ENCODE data around the gene ARID1B.

Gene ARID1B

DNA sequence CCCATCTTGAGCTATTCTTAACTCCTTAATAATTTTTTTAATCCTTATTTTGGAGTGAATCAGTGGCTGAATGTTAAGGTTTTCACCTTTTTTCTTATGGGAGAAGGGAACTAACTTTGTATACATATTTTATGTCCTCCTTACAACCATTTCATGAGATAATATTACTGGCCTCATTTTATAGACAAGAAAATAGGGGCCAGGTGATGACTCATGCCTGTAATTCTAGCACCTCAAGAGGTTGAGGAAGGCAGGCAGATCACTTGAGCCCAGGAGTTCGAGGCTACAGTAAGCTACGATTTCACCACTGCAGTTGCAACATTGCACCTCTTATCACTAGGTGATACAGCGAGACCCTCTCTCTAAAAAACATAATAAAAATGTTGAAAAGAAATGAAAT lies 417.5 kb downstream of the ARID1B start:
- DNase-seq (ENCODE audit: extremely low read depth in 1 of 2, low read depth in 1 of 2): no peak

- no peak for DNase-seq (ENCODE audit: extremely low read depth in 1 of 2, low read depth in 1 of 2)
These were observed 419.2 kb downstream of the ARID1B start for GRCh38 chr6:157196391-157196790.

DNA sequence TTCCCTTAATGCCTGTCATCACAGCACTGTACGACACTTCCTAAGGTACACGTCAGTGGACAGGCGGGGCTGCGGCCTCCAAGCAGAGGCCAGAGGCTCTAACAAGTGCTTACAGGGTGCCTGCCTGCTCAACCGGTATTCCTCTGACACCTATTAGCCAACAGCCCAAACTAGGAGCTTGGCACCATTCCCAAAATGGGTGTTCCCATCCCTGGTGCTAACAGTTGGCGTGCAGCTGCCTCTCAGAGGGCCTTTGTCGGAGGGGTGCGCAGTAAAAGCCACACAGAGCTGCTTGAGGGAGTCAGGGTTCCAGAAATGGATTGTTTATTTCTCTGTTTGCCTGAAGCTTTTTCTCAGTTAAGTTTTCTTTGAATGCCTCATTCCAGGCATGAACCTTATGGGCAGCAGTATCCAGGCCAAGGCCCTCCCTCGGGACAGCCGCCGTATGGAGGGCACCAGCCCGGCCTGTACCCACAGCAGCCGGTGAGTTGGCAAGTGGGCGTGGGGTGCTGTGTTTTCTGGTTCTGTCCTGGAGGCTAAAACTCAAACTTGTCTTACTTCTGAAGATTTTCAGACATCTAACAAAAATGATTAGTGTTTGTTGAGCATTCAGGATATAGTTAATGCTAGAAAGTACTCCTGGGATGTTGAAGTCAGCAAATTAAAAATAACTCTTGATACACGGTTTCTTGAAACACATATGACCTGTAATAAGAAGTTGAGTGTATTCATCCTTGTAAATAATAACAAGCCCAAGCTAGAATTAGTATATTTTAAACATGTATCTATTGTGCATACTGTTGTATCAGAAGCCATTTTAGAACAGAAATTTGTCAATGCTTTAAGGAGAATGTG lies 421.5 kb downstream of the ARID1B start:
- DNase-seq (ENCODE audit: extremely low read depth in 1 of 2, low read depth in 1 of 2): no peak

- DNase-seq (ENCODE audit: extremely low read depth in 1 of 2, low read depth in 1 of 2): no peak
These were observed 422.9 kb downstream of the ARID1B start for GRCh38 chr6:157200117-157200516.

DNA sequence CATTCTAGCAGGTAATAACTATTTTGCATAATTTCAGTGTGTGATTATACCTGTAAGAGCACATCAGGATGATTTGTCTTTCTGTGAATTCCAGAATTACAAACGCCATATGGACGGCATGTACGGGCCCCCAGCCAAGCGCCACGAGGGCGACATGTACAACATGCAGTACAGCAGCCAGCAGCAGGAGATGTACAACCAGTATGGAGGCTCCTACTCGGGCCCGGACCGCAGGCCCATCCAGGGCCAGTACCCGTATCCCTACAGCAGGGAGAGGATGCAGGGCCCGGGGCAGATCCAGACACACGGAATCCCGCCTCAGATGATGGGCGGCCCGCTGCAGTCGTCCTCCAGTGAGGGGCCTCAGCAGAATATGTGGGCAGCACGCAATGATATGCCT lies 423.4 kb downstream of the ARID1B start:
- no peak for DNase-seq (ENCODE audit: extremely low read depth in 1 of 2, low read depth in 1 of 2)

DNA sequence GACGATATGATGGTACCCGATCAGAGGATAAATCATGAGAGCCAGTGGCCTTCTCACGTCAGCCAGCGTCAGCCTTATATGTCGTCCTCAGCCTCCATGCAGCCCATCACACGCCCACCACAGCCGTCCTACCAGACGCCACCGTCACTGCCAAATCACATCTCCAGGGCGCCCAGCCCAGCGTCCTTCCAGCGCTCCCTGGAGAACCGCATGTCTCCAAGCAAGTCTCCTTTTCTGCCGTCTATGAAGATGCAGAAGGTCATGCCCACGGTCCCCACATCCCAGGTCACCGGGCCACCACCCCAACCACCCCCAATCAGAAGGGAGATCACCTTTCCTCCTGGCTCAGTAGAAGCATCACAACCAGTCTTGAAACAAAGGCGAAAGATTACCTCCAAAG lies 423.9 kb downstream of the ARID1B start:
- no peak for DNase-seq (ENCODE audit: extremely low read depth in 1 of 2, low read depth in 1 of 2)

- no peak for DNase-seq (ENCODE audit: extremely low read depth in 1 of 2, low read depth in 1 of 2)
These were observed 426.1 kb downstream of the ARID1B start for GRCh38 chr6:157203312-157203744.

DNA sequence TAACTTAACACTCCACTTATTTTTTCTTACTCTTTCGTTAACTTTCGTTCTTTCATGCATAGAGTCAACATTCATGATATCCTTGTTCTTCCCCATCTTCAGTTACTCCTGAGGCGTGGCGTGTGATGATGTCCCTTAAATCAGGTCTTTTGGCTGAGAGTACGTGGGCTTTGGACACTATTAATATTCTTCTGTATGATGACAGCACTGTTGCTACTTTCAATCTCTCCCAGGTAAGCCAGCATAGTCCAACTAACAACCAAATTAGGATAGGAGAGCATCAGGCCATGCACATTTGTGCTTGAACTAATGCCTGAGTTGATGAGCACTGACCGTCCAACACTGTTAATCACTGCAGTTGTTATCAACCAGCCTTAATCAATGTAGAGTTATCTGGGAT lies 426.6 kb downstream of the ARID1B start:
- DNase-seq (ENCODE audit: extremely low read depth in 1 of 2, low read depth in 1 of 2): no peak

- DNase-seq (ENCODE audit: extremely low read depth in 1 of 2, low read depth in 1 of 2): no peak
These were observed 428.5 kb downstream of the ARID1B start for GRCh38 chr6:157205473-157206358.

DNA sequence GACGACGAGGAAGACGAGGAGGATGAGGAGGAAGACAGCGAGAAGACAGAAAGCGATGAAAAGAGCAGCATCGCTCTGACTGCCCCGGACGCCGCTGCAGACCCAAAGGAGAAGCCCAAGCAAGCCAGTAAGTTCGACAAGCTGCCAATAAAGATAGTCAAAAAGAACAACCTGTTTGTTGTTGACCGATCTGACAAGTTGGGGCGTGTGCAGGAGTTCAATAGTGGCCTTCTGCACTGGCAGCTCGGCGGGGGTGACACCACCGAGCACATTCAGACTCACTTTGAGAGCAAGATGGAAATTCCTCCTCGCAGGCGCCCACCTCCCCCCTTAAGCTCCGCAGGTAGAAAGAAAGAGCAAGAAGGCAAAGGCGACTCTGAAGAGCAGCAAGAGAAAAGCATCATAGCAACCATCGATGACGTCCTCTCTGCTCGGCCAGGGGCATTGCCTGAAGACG lies 429.2 kb downstream of the ARID1B start:
- no peak for DNase-seq (ENCODE audit: extremely low read depth in 1 of 2, low read depth in 1 of 2)

- no peak for DNase-seq (ENCODE audit: extremely low read depth in 1 of 2, low read depth in 1 of 2)
These were observed 430.4 kb downstream of the ARID1B start for GRCh38 chr6:157207521-157208076.

- no peak for DNase-seq (ENCODE audit: extremely low read depth in 1 of 2, low read depth in 1 of 2)
These were observed 432.8 kb downstream of the ARID1B start for GRCh38 chr6:157209865-157210530.

- no peak for DNase-seq (ENCODE audit: extremely low read depth in 1 of 2, low read depth in 1 of 2)
These were observed 433.8 kb downstream of the ARID1B start for GRCh38 chr6:157210954-157211353.

DNA sequence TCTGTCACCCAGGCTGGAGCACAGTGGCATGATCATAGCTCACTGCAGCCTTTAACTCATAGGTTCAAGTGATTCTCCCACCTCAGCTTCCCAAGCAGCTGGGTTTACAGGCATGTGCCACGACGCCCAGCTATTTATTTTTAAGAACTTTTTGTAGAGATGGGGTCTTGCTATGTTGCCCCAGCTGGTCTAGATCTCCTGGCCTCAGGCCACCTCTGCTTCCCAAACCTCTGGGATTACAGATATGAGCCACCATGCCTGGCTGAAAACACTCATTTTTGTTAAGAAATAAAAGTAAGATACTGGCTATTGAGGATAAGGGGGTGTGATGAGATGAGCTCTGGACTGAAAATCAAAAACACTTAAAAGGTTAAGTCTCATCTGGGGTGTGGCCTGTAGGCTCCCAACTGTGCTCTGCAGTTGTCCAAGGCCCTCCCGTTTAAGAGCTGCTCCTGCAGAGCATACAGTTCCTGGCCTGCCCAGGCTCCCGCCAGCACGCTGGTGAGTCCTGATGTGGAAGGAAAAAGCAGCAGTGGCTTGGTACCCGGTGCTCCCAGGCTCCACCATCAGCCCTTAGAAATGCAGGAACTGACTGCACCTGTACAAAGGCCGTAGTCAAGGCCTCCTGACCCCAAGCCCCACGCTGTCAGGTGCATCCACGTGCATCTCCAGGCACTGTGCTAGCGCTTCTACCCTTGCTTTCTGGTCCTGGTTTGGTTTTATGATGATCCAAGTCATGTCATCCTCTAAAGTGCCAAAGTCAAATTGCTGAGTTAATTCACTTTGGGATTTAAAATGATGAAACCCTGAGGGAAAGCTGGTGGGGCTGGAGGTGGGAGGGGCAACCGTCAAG lies 434.7 kb downstream of the ARID1B start:
- DNase-seq (ENCODE audit: extremely low read depth in 1 of 2, low read depth in 1 of 2): no peak

- no peak for DNase-seq (ENCODE audit: extremely low read depth in 1 of 2, low read depth in 1 of 2)
These were observed 436.2 kb downstream of the ARID1B start for GRCh38 chr6:157213426-157213825.

- no peak for DNase-seq (ENCODE audit: extremely low read depth in 1 of 2, low read depth in 1 of 2)
These were observed 436.9 kb downstream of the ARID1B start for GRCh38 chr6:157213907-157214565.

DNA sequence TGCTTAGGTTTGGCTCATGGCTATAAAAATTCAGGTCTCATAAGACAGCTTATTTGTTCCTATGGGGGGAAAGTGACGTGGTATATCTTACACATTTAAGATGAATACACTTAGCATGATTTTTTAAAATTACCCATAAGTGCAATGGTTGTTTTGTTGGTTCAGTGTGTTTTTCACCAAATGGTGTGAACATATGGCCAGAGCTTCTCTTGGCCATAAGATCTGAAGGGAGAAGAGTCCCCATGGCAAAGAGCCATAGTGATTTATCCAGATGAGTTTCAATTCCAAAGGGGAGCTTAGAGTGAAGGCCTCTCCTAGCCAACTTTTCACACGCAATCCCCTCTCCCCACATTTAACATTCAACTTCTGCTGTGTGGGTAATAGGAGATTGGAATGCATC lies 438.5 kb downstream of the ARID1B start:
- DNase-seq (ENCODE audit: extremely low read depth in 1 of 2, low read depth in 1 of 2): no peak

DNA sequence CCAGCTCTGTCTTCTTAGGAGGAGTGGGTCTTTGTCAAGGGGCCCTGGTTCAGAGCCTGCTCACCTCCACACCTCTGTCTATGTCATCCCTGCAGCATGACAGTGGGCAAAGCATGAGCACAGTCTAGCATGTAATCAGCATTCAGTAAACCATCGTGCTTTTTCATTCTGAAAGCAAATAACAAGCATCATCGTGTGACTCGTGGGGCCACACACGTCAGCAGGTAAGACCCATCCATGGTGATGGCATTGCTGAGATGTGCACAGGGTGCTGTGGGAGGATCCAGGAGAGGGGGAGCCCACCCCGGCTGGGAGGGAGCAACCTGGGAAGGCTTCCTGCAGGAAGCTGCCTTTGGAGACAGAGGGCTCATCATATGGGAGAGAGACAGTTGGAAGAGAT lies 439.4 kb downstream of the ARID1B start:
- DNase-seq (ENCODE audit: extremely low read depth in 1 of 2, low read depth in 1 of 2): no peak

GRCh38 chr6:157217198-157217893 lies 440.2 kb downstream of the ARID1B start:
- no peak for DNase-seq (ENCODE audit: extremely low read depth in 1 of 2, low read depth in 1 of 2)
